Hematopoietic multipotent progenitor cell treated with erythropoietin and hydrocortisone succinate and interleukin-3 and kit ligand, for 17 days (in vitro differentiated cells): Measurements from ENCODE around the gene EXT2.

ENCODE experiments used
- DNase-seq: peaks from one replicate; pipeline ENCODE4 v3.0.0-alpha.2; 2015; ENCODE audit warnings: low spot score

The EXT2 gene

GRCh38 chr11:44133335-44133946 lies 38.0 kb downstream of the EXT2 start:
- DNase-seq, result no peak

- no peak for DNase-seq
Observed at GRCh38 chr11:44134625-44135024, 39.1 kb downstream of the EXT2 start.

- no peak for DNase-seq
Observed at GRCh38 chr11:44136176-44136945, 40.9 kb downstream of the EXT2 start.

GRCh38 chr11:44137057-44137456 lies 41.6 kb downstream of the EXT2 start:
- no peak for DNase-seq

- no peak for DNase-seq
Observed at GRCh38 chr11:44138286-44138685, 42.8 kb downstream of the EXT2 start.

GRCh38 chr11:44138980-44139379 lies 43.5 kb downstream of the EXT2 start:
- no peak for DNase-seq

- no peak for DNase-seq
Observed at GRCh38 chr11:44139565-44140330, 44.3 kb downstream of the EXT2 start.

- no peak for DNase-seq
Observed at GRCh38 chr11:44140372-44140771, 44.9 kb downstream of the EXT2 start.

- DNase-seq, result no peak
Observed at GRCh38 chr11:44140805-44141204, 45.3 kb downstream of the EXT2 start.

GRCh38 chr11:44143987-44144909 lies 48.8 kb downstream of the EXT2 start:
- DNase-seq, result no peak

GRCh38 chr11:44145011-44145775 lies 49.7 kb downstream of the EXT2 start:
- DNase-seq, result no peak

- DNase-seq, result no peak
Observed at GRCh38 chr11:44146931-44147330, 51.5 kb downstream of the EXT2 start.

GRCh38 chr11:44147751-44148150 lies 52.3 kb downstream of the EXT2 start:
- no peak for DNase-seq

GRCh38 chr11:44149651-44150050 lies 54.2 kb downstream of the EXT2 start:
- DNase-seq, result no peak

GRCh38 chr11:44150401-44150800 lies 54.9 kb downstream of the EXT2 start:
- no peak for DNase-seq

GRCh38 chr11:44157019-44157418 lies 61.5 kb downstream of the EXT2 start:
- DNase-seq, result no peak

- no peak for DNase-seq
Observed at GRCh38 chr11:44158384-44158783, 62.9 kb downstream of the EXT2 start.

- no peak for DNase-seq
Observed at GRCh38 chr11:44159848-44160721, 64.6 kb downstream of the EXT2 start.

GRCh38 chr11:44162004-44162403 lies 66.5 kb downstream of the EXT2 start:
- no peak for DNase-seq

GRCh38 chr11:44162662-44163061 lies 67.2 kb downstream of the EXT2 start:
- no peak for DNase-seq
